Activated CD8-positive, alpha-beta memory T cell treated with anti-CD3 and anti-CD28 coated beads, Interleukin-2, amount 10 ng/mL, durations not matched to agents 7 days and 5 days (primary cell): ENCODE results near the gene TBC1D13. TPM values are rescaled to one million over a fixed set of nuclear protein-coding genes. Genes with fewer than 3 reads are reported as not detected.
"Not testable (repeated sequence)": the region's sequence is repeated elsewhere in the genome, so short reads cannot be mapped to it uniquely, and the experiment has no call there.

ENCODE experiments used
- ATAC-seq: fragments of 150-1000 bp; cut with Tn5 transposase; one replicate; pipeline ENCODE4 v1.10.0; 2021; ENCODE audit warnings: moderate library complexity
- CTCF ChIA-PET: fragments of 350-600 bp; sonication (Branson Sonifier 250); formaldehyde crosslinking; loops from one replicate; lab custom pipeline; 2021; ENCODE audit warnings: antibody characterized with exemption; lab: Charles Lee
- DNase-seq: peaks from one replicate; pipeline ENCODE4 v3.0.0-alpha.2; 2020
- H3K27ac Mint-ChIP-seq: one replicate; pipeline ENCODE4 v1.8.0; 2021; ENCODE audit warnings: mild to moderate bottlenecking, mixed read lengths
- H3K27me3 Mint-ChIP-seq: one replicate; pipeline ENCODE4 v1.8.0; 2021; ENCODE audit warnings: mixed read lengths
- H3K36me3 Mint-ChIP-seq: one replicate; pipeline ENCODE4 v1.8.0; 2021; ENCODE audit warnings: mild to moderate bottlenecking, mixed read lengths
- H3K4me1 Mint-ChIP-seq: one replicate; pipeline ENCODE4 v1.8.0; 2021; ENCODE audit warnings: mixed read lengths
- H3K4me3 Mint-ChIP-seq: one replicate; pipeline ENCODE4 v1.8.0; 2021; ENCODE audit warnings: mild to moderate bottlenecking, moderate library complexity, mixed read lengths
- H3K9me3 Mint-ChIP-seq: one replicate; pipeline ENCODE4 v1.8.0; 2022; ENCODE audit warnings: low read depth, mixed read lengths
- total RNA-seq, 2 experiments: library from RNA; stranded (reverse); gene quantifications; one replicate each; pipeline ENCODE4 v1.2.3, GENCODE V29; 2021

Gene TBC1D13
- total RNA-seq, 2 experiments from 2014 or later = 21.5 to 22.2 TPM

- peaks cover 10% of the 10 kb centered on the region for H3K4me1 Mint-ChIP-seq
- no peaks in the 10 kb centered on the region for H3K9me3 Mint-ChIP-seq
- DNase-seq = no peak
- H3K27ac Mint-ChIP-seq = no peak overlapping the region
- H3K36me3 Mint-ChIP-seq = peaks cover 13% of the 10 kb centered on the region
- no peak overlapping the region for H3K4me3 Mint-ChIP-seq
- ATAC-seq = no peak
- CTCF ChIA-PET = interaction anchor here (0.9 to 1.3 kb wide), 4 partner anchors 11 to 91 kb away, joined by 3 to 4 read pairs (median 4); partner anchors contain the start of genes ENDOG and PKN3
- no peaks in the 10 kb centered on the region for H3K27me3 Mint-ChIP-seq
Observed at GRCh38 chr9:128792978-128793686, 6.1 kb downstream of the TBC1D13 start.

GRCh38 chr9:128794961-128795360 is 7.9 kb downstream of the TBC1D13 start:
- not testable (repeated sequence) for ATAC-seq, H3K4me1 Mint-ChIP-seq, DNase-seq, H3K27me3 Mint-ChIP-seq, H3K4me3 Mint-ChIP-seq, H3K9me3 Mint-ChIP-seq
- H3K27ac Mint-ChIP-seq = peak overlapping the region; percentile 43
- CTCF ChIA-PET = interaction anchor here (1.0 to 1.7 kb wide), 2 partner anchors 23 to 93 kb away, joined by 3 to 9 read pairs; partner anchors contain the start of genes ENDOG and PKN3
- peaks cover 13% of the 10 kb centered on the region for H3K36me3 Mint-ChIP-seq

- ATAC-seq = no peak
Observed at GRCh38 chr9:128798896-128799295, 11.8 kb downstream of the TBC1D13 start.

GRCh38 chr9:128800061-128800460 is 13.0 kb downstream of the TBC1D13 start:
- Mint-ChIP-seq H3K4me1 (peaks cover 1% of the 10 kb centered on the region), H3K9me3 (no peaks in the 10 kb centered on the region), H3K27ac (no peak overlapping the region), H3K36me3 (peaks cover 20% of the 10 kb centered on the region), H3K4me3 (no peak overlapping the region), H3K27me3 (no peaks in the 10 kb centered on the region)
- CTCF ChIA-PET = interaction anchor here (0.6 to 1.4 kb wide), 3 partner anchors 18 to 553 kb away, joined by 3 to 4 read pairs (median 3); no protein-coding TSS in a partner anchor
- ATAC-seq = no peak
- no peak for DNase-seq

More at GRCh38 chr9:128798896-128799295, 11.8 kb downstream of the TBC1D13 start:
- Mint-ChIP-seq H3K27me3 (no peaks in the 10 kb centered on the region), H3K4me1 (peaks cover 1% of the 10 kb centered on the region), H3K36me3 (peaks cover 23% of the 10 kb centered on the region), H3K9me3 (no peaks in the 10 kb centered on the region), H3K27ac (no peak overlapping the region), H3K4me3 (no peak overlapping the region)
- no peak for DNase-seq
- CTCF ChIA-PET = interaction anchor here (1.4 kb wide), 1 partner anchor 26 kb away, joined by 3 read pairs; no protein-coding TSS in a partner anchor

- H3K4me3 Mint-ChIP-seq = no peak overlapping the region
Observed at GRCh38 chr9:128802482-128802881, 15.4 kb downstream of the TBC1D13 start.

GRCh38 chr9:128805661-128806060 is 18.6 kb downstream of the TBC1D13 start:
- no peak overlapping the region for H3K4me3 Mint-ChIP-seq
- no peaks in the 10 kb centered on the region for H3K4me1 Mint-ChIP-seq
- H3K9me3 Mint-ChIP-seq = no peaks in the 10 kb centered on the region
- DNase-seq (no peak), ATAC-seq (no peak)
- no peaks in the 10 kb centered on the region for H3K27me3 Mint-ChIP-seq
- peaks cover 16% of the 10 kb centered on the region for H3K36me3 Mint-ChIP-seq
- no peak overlapping the region for H3K27ac Mint-ChIP-seq
- CTCF ChIA-PET = interaction anchor here (2.9 kb wide), 1 partner anchor 12 kb away, joined by 14 read pairs; the partner anchor contains the start of gene ENDOG

More at GRCh38 chr9:128802482-128802881, 15.4 kb downstream of the TBC1D13 start:
- ATAC-seq (no peak), DNase-seq (no peak)
- Mint-ChIP-seq H3K9me3 (no peaks in the 10 kb centered on the region), H3K4me1 (peaks cover 1% of the 10 kb centered on the region), H3K27ac (no peak overlapping the region), H3K27me3 (no peaks in the 10 kb centered on the region), H3K36me3 (peaks cover 22% of the 10 kb centered on the region)
- CTCF ChIA-PET = interaction anchor here (2.9 kb wide), 1 partner anchor 16 kb away, joined by 14 read pairs; the partner anchor contains the start of gene ENDOG

- Mint-ChIP-seq H3K9me3 (no peaks in the 10 kb centered on the region), H3K4me3 (no peak overlapping the region), H3K4me1 (no peaks in the 10 kb centered on the region), H3K27ac (no peak overlapping the region), H3K36me3 (peaks cover 10% of the 10 kb centered on the region), H3K27me3 (no peaks in the 10 kb centered on the region)
- CTCF ChIA-PET = interaction anchor here (2.9 kb wide), 1 partner anchor 10 kb away, joined by 12 read pairs; the partner anchor contains the start of gene ENDOG
- DNase-seq (no peak), ATAC-seq (no peak)
Observed at GRCh38 chr9:128807827-128808226, 20.8 kb downstream of the TBC1D13 start.

GRCh38 chr9:128808543-128808942 is 21.5 kb downstream of the TBC1D13 start:
- Mint-ChIP-seq H3K27ac (no peak overlapping the region), H3K9me3 (no peaks in the 10 kb centered on the region), H3K4me3 (no peak overlapping the region), H3K4me1 (no peaks in the 10 kb centered on the region), H3K27me3 (no peaks in the 10 kb centered on the region), H3K36me3 (peaks cover 8% of the 10 kb centered on the region)
- DNase-seq (no peak), ATAC-seq (no peak)
- CTCF ChIA-PET = interaction anchor here (1.2 to 2.9 kb wide), 2 partner anchors 10 to 106 kb away, joined by 5 to 12 read pairs; partner anchors contain the start of genes ENDOG and PKN3

GRCh38 chr9:128809036-128809599 is 22.1 kb downstream of the TBC1D13 start:
- H3K9me3 Mint-ChIP-seq = no peaks in the 10 kb centered on the region
- no peak overlapping the region for H3K27ac Mint-ChIP-seq
- no peak overlapping the region for H3K4me3 Mint-ChIP-seq
- no peak for ATAC-seq
- H3K27me3 Mint-ChIP-seq = no peaks in the 10 kb centered on the region
- peaks cover 5% of the 10 kb centered on the region for H3K36me3 Mint-ChIP-seq
- no peak for DNase-seq
- no peaks in the 10 kb centered on the region for H3K4me1 Mint-ChIP-seq
- CTCF ChIA-PET = interaction anchor here (1.2 to 2.9 kb wide), 2 partner anchors 9 to 107 kb away, joined by 5 to 12 read pairs; partner anchors contain the start of genes ENDOG and PKN3

GRCh38 chr9:128809831-128810230 is 22.8 kb downstream of the TBC1D13 start:
- Mint-ChIP-seq H3K27ac (no peak overlapping the region), H3K4me1 (no peaks in the 10 kb centered on the region), H3K27me3 (no peaks in the 10 kb centered on the region), H3K9me3 (no peaks in the 10 kb centered on the region), H3K4me3 (no peak overlapping the region), H3K36me3 (peaks cover 5% of the 10 kb centered on the region)
- DNase-seq (no peak), ATAC-seq (no peak)
- CTCF ChIA-PET = interaction anchor here (0.8 to 1.2 kb wide), 2 partner anchors 8 to 18 kb away, joined by 3 to 4 read pairs; partner anchors contain the start of gene ENDOG

- ATAC-seq = no peak
- CTCF ChIA-PET = no interaction called here
- no peak overlapping the region for H3K27ac Mint-ChIP-seq
- H3K4me3 Mint-ChIP-seq = no peak overlapping the region
- H3K36me3 Mint-ChIP-seq = peaks cover 3% of the 10 kb centered on the region
- H3K27me3 Mint-ChIP-seq = no peaks in the 10 kb centered on the region
- no peak for DNase-seq
- H3K9me3 Mint-ChIP-seq = no peaks in the 10 kb centered on the region
- H3K4me1 Mint-ChIP-seq = no peaks in the 10 kb centered on the region
Observed at GRCh38 chr9:128810873-128811272, 23.8 kb downstream of the TBC1D13 start.

GRCh38 chr9:128818099-128818838 is 31.2 kb downstream of the TBC1D13 start, which contains the start of gene ENDOG:
TSS of gene ENDOG (plus strand) at chr9:128818500. CDS start at chr9:128818685, 185 bp downstream.
- H3K27me3 Mint-ChIP-seq = no peaks in the 10 kb centered on the region
- peaks cover 7% of the 10 kb centered on the region for H3K36me3 Mint-ChIP-seq
- H3K4me1 Mint-ChIP-seq = peaks cover 19% of the 10 kb centered on the region
- no peaks in the 10 kb centered on the region for H3K9me3 Mint-ChIP-seq
- DNase-seq = peak; percentile 99
- peak within 1 kb of the TSS; percentile 82 for H3K4me3 Mint-ChIP-seq
- peak within 1 kb of the TSS; percentile 87 for H3K27ac Mint-ChIP-seq
- peak; percentile 95 for ATAC-seq
- CTCF ChIA-PET = interaction anchor here (0.6 to 2.8 kb wide), 58 partner anchors 8 to 798 kb away, joined by 3 to 31 read pairs (median 4); partner anchors contain the start of genes DOLPP1, GLE1, KYAT1 and LRRC8A
